22Rv1 (cell line): ENCODE results near the gene NFATC1.

Experiments
- CTCF ChIP-seq: fragments of 450-650 bp; IDR thresholded peaks from 2 replicates; pipeline ENCODE4 v1.5.1; 2017; ENCODE audit warnings: mild to moderate bottlenecking
- ZFX ChIP-seq: fragments of 450-650 bp; IDR thresholded peaks from 2 replicates; pipeline ENCODE4 v1.6.1; 2017; ENCODE audit warnings: antibody characterized with exemption, borderline replicate concordance

- TF ChIP-seq CTCF (no peak), ZFX (no peak)
Measured at GRCh38 chr18:79517341-79517740, 121.6 kb downstream of the NFATC1 start.
